SK-N-SH (cell line): ENCODE data around the gene GNA14. TPM values are rescaled to one million over a fixed set of nuclear protein-coding genes. Genes with fewer than 3 reads are reported as not detected.

ENCODE experiments used
- CTCF ChIA-PET: fragments of 300-600, 350-600 bp; formaldehyde crosslinking; extraction: SDS; loops from one replicate; lab custom pipeline; 2021; lab: Yijun Ruan, JAX
- POLR2A ChIA-PET: fragments of 350-600 bp; sonication (Branson Sonifier 250); formaldehyde crosslinking; extraction: SDS; loops from one replicate; lab custom pipeline; 2020; ENCODE audit warnings: antibody characterized with exemption, inconsistent platforms; lab: Yijun Ruan, JAX
- DNase-seq: peaks from one replicate; pipeline ENCODE4 v3.0.0; 2012
- H2AFZ ChIP-seq: fragments of 200-600 bp; sonication (generic); 2 replicates; pipeline ENCODE4 v1.8.1; 2016; ENCODE audit warnings: antibody characterized with exemption, mild to moderate bottlenecking, low read depth
- H3F3A ChIP-seq: fragments of 200-600 bp; sonication (generic); replicated peaks from 2 replicates; pipeline ENCODE3; 2016; ENCODE audit warnings: antibody characterized with exemption, mild to moderate bottlenecking; ENCODE audit not compliant: insufficient read depth
- H3K27ac ChIP-seq, 2 experiments: fragments of 200-500 bp in 1 of 2; fragments of 200-600 bp in 1 of 2; sonication (Bioruptor generic) in 1 of 2; sonication (generic), shearing (Covaris generic) in 1 of 2; 2 replicates each; pipeline versions ENCODE4 v1.5.1 to v1.6.1; 2014 to 2016; ENCODE audit warnings: low read depth in 2 of 2, inconsistent platforms in 1 of 2, low read length in 1 of 2, mild to moderate bottlenecking in 1 of 2, mixed read lengths in 1 of 2
- H3K27me3 ChIP-seq: fragments of 200-600 bp; sonication (generic), shearing (Covaris generic); 2 replicates; pipeline ENCODE4 v1.6.1; 2016; ENCODE audit warnings: mixed run types; ENCODE audit not compliant: insufficient read depth
- H3K36me3 ChIP-seq, 2 experiments: fragments of 200-500 bp in 1 of 2; fragments of 200-600 bp in 1 of 2; sonication (Bioruptor generic) in 1 of 2; sonication (generic) in 1 of 2; replicated peaks in 1 of 2; 2 replicates each; pipeline versions ENCODE3 to v1.5.1; 2014 to 2016; ENCODE audit warnings: low read length in 1 of 2, mild to moderate bottlenecking in 1 of 2; ENCODE audit not compliant: insufficient read depth in 2 of 2, control insufficient read depth in 1 of 2
- H3K4me1 ChIP-seq, 2 experiments: fragments of 200-500 bp in 1 of 2; fragments of 200-600 bp in 1 of 2; sonication (Bioruptor generic) in 1 of 2; sonication (generic), shearing (Covaris generic) in 1 of 2; 2 replicates each; pipeline versions ENCODE4 v1.5.1 to v1.6.1; 2014 to 2016; ENCODE audit warnings: low read depth in 1 of 2, low read length in 1 of 2, mixed run types in 1 of 2; ENCODE audit not compliant: insufficient read depth in 2 of 2, control insufficient read depth in 1 of 2
- H3K4me2 ChIP-seq: fragments of 200-600 bp; sonication (generic), shearing (Covaris generic); 2 replicates; pipeline ENCODE4 v1.6.1; 2017; ENCODE audit warnings: mixed run types
- H3K4me3 ChIP-seq, 2 experiments: fragments of 200-500 bp in 1 of 2; fragments of 200-600 bp in 1 of 2; sonication (Bioruptor generic) in 1 of 2; sonication (generic), shearing (Covaris generic) in 1 of 2; 2 replicates each; pipeline versions ENCODE4 v1.5.1 to v1.8.1; 2014 to 2016; ENCODE audit warnings: low read depth in 2 of 2, inconsistent platforms in 1 of 2, low read length in 1 of 2, mild to moderate bottlenecking in 1 of 2, mixed read lengths in 1 of 2, moderate library complexity in 1 of 2
- H3K79me2 ChIP-seq: fragments of 200-600 bp; sonication (generic); 2 replicates; pipeline ENCODE4 v1.8.1; 2017; ENCODE audit warnings: mild to moderate bottlenecking; ENCODE audit not compliant: insufficient read depth
- H3K9ac ChIP-seq: fragments of 200-600 bp; sonication (generic); 2 replicates; pipeline ENCODE4 v1.6.1; 2017; ENCODE audit warnings: mixed run types
- H3K9me2 ChIP-seq: fragments of 200-600 bp; sonication (generic); 2 replicates; pipeline ENCODE4 v1.6.1; 2017; ENCODE audit warnings: mixed run types
- H3K9me3 ChIP-seq: fragments of 200-600 bp; sonication (generic); 2 replicates; pipeline ENCODE4 v1.6.1; 2017; ENCODE audit warnings: mixed run types, mild to moderate bottlenecking, moderate library complexity
- H4K20me1 ChIP-seq: fragments of 200-600 bp; sonication (generic); 2 replicates; pipeline ENCODE4 v1.6.1; 2017; ENCODE audit warnings: mild to moderate bottlenecking, mixed run types; ENCODE audit not compliant: insufficient read depth
- CHD2 ChIP-seq: fragments of 150-350 bp; IDR thresholded peaks from 2 replicates; pipeline ENCODE4 v1.6.1; 2018; ENCODE audit warnings: low read length; ENCODE audit not compliant: partially characterized antibody
- EP300 ChIP-seq, 2 experiments: IDR thresholded peaks; 2 replicates each; pipeline versions ENCODE4 v1.4.0 to v1.6.1; 2012; ENCODE audit warnings: borderline replicate concordance in 1 of 2, low read depth in 1 of 2, low read length in 1 of 2
- EZH2phosphoT487 ChIP-seq: fragments of 200-600 bp; sonication (generic); IDR thresholded peaks from 2 replicates; pipeline ENCODE4 v1.6.1; 2017; ENCODE audit warnings: low read depth, mixed run types, mild to moderate bottlenecking, antibody characterized with exemption, moderate library complexity, borderline replicate concordance
- FOSL2 ChIP-seq: IDR thresholded peaks from 2 replicates; pipeline ENCODE4 v1.4.0; 2012; ENCODE audit warnings: low read depth, mild to moderate bottlenecking, moderate library complexity, borderline replicate concordance
- FOXJ3 ChIP-seq: sonication (generic); formaldehyde crosslinking; IDR thresholded peaks from 2 replicates; pipeline ENCODE4 v1.5.1; 2020; ENCODE audit warnings: mild to moderate bottlenecking, missing genetic modification reagents
- FOXM1 ChIP-seq: IDR thresholded peaks from 2 replicates; pipeline ENCODE4 v1.4.0; 2012; ENCODE audit warnings: low read depth, mild to moderate bottlenecking
- GABPA ChIP-seq: IDR thresholded peaks from 2 replicates; pipeline ENCODE4 v1.4.0; 2012; ENCODE audit warnings: low read depth, mild to moderate bottlenecking
- GATA2 ChIP-seq: sonication (generic); formaldehyde crosslinking; IDR thresholded peaks from 2 replicates; pipeline ENCODE4 v1.5.0; 2020; ENCODE audit warnings: mild to moderate bottlenecking, missing genetic modification reagents
- JUND ChIP-seq: IDR thresholded peaks from 2 replicates; pipeline ENCODE4 v1.4.0; 2012
- MAX ChIP-seq: IDR thresholded peaks from 2 replicates; pipeline ENCODE4 v1.4.0; 2012; ENCODE audit warnings: low read depth
- MEF2A ChIP-seq: IDR thresholded peaks from 2 replicates; pipeline ENCODE4 v1.4.0; 2012; ENCODE audit warnings: low read depth, borderline replicate concordance
- NRF1 ChIP-seq: IDR thresholded peaks from 2 replicates; pipeline ENCODE4 v1.6.1; 2012; ENCODE audit warnings: low read depth, mild to moderate bottlenecking, low read length
- PBX3 ChIP-seq: IDR thresholded peaks from 2 replicates; pipeline ENCODE4; 2012
- POLR2AphosphoS5 ChIP-seq: IDR thresholded peaks from 2 replicates; pipeline ENCODE4 v1.6.1; 2012; ENCODE audit warnings: low read depth, low read length
- RAD21 ChIP-seq: IDR thresholded peaks from 2 replicates; pipeline ENCODE4 v1.6.1; 2012; ENCODE audit warnings: mild to moderate bottlenecking, low read length
- RCOR1 ChIP-seq: fragments of 150-350 bp; IDR thresholded peaks from 2 replicates; pipeline ENCODE4 v1.6.1; 2017; ENCODE audit warnings: antibody characterized with exemption, low read length
- RFX5 ChIP-seq: IDR thresholded peaks from 2 replicates; pipeline ENCODE4 v1.6.1; 2012; ENCODE audit warnings: mild to moderate bottlenecking, improper control_type of control experiment, low read length
- RXRA ChIP-seq: IDR thresholded peaks from 2 replicates; pipeline ENCODE4 v1.4.0; 2012; ENCODE audit warnings: low read depth, mild to moderate bottlenecking, borderline replicate concordance
- TCF12 ChIP-seq: IDR thresholded peaks from 2 replicates; pipeline ENCODE4 v1.4.0; 2012
- TEAD4 ChIP-seq: IDR thresholded peaks from 2 replicates; pipeline ENCODE4 v1.4.0; 2012; ENCODE audit warnings: mild to moderate bottlenecking, borderline replicate concordance; ENCODE audit not compliant: insufficient read depth
- WGBS: methylation state at CpG from one replicate; pipeline ENCODE4 v1.1.6; 2017; ENCODE audit warnings: low lambda C conversion rate; 5-methylcytosine and 5-hydroxymethylcytosine counted together
- polyA plus RNA-seq, 3 experiments: library from polyadenylated mRNA; depleted of rRNA; stranded (reverse); fragments of >200 nt; gene quantifications; 2 replicates each; pipeline ENCODE4 v1.2.3, GENCODE V29; 2012
- TF ChIP-seq, protein P1 (sequence below): fragments of 150-350 bp; IDR thresholded peaks from 2 replicates; pipeline ENCODE4 v1.6.1; 2016; ENCODE audit warnings: mild to moderate bottlenecking, low read depth, low read length
- TF ChIP-seq, protein P2 (sequence below): IDR thresholded peaks from 2 replicates; pipeline ENCODE4 v1.4.0; 2012; ENCODE audit warnings: low read depth, borderline replicate concordance
- TF ChIP-seq, protein P3 (sequence below): fragments of 200-600 bp; sonication (generic); IDR thresholded peaks from 2 replicates; pipeline ENCODE4 v1.6.1; 2017; ENCODE audit warnings: antibody characterized with exemption, mild to moderate bottlenecking, moderate library complexity

The GNA14 gene
- polyA plus RNA-seq, 1 of the 3 experiments (the other 2 are of a cell fraction) = 0.15 TPM

- WGBS = 84% methylated on average over 3 of the region's 3 CpGs
- H3K9ac ChIP-seq = no peak overlapping the region
- H3K9me2 ChIP-seq = no peaks in the 10 kb centered on the region
- H2AFZ ChIP-seq = no peak overlapping the region
- CTCF ChIA-PET = interaction anchor here (1.0 to 1.9 kb wide), 4 partner anchors 18 to 240 kb away, joined by 3 to 6 read pairs (median 4); no protein-coding TSS in a partner anchor
- H3K4me3 ChIP-seq = no peak overlapping the region
- peaks cover 0 to 17% of the 10 kb centered on the region in 2 experiments; a peak in 2 of 4 replicates for H3K4me1 ChIP-seq
- no peaks in the 10 kb centered on the region for H3K27me3 ChIP-seq
- H3K9me3 ChIP-seq = no peaks in the 10 kb centered on the region
- no peak overlapping the region for H3K4me2 ChIP-seq
- H3K27ac ChIP-seq = no peak overlapping the region
- POLR2A ChIA-PET = no interaction called here
- no peaks in the 10 kb centered on the region for H3K36me3 ChIP-seq
- TF ChIP-seq CHD2 (no peak), RXRA (no peak), JUND (no peak), RCOR1 (no peak), FOSL2 (no peak), NRF1 (no peak), FOXJ3 (no peak), PBX3 (no peak), TEAD4 (no peak), MAX (no peak), RFX5 (no peak), GATA2 (CRISPR knock-in tag) (no peak)
- TF ChIP-seq, protein P1, sequence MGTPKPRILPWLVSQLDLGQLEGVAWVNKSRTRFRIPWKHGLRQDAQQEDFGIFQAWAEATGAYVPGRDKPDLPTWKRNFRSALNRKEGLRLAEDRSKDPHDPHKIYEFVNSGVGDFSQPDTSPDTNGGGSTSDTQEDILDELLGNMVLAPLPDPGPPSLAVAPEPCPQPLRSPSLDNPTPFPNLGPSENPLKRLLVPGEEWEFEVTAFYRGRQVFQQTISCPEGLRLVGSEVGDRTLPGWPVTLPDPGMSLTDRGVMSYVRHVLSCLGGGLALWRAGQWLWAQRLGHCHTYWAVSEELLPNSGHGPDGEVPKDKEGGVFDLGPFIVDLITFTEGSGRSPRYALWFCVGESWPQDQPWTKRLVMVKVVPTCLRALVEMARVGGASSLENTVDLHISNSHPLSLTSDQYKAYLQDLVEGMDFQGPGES = no peak
- TF ChIP-seq, protein P2, sequence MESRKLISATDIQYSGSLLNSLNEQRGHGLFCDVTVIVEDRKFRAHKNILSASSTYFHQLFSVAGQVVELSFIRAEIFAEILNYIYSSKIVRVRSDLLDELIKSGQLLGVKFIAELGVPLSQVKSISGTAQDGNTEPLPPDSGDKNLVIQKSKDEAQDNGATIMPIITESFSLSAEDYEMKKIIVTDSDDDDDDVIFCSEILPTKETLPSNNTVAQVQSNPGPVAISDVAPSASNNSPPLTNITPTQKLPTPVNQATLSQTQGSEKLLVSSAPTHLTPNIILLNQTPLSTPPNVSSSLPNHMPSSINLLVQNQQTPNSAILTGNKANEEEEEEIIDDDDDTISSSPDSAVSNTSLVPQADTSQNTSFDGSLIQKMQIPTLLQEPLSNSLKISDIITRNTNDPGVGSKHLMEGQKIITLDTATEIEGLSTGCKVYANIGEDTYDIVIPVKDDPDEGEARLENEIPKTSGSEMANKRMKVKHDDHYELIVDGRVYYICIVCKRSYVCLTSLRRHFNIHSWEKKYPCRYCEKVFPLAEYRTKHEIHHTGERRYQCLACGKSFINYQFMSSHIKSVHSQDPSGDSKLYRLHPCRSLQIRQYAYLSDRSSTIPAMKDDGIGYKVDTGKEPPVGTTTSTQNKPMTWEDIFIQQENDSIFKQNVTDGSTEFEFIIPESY = no peak
- no peaks in the 10 kb centered on the region for H4K20me1 ChIP-seq
- DNase-seq = no peak
- no peaks in the 10 kb centered on the region for H3K79me2 ChIP-seq
- H3F3A ChIP-seq = no peaks in the 10 kb centered on the region
Observed at GRCh38 chr9:77511525-77511924, 136.6 kb downstream of the GNA14 start.

GRCh38 chr9:77510666-77511065 is 137.5 kb downstream of the GNA14 start:
- Histone ChIP-seq H3K79me2 (no peaks in the 10 kb centered on the region), H3K9me3 (no peaks in the 10 kb centered on the region), H3F3A (no peaks in the 10 kb centered on the region), H3K9ac (no peak overlapping the region), H3K9me2 (no peaks in the 10 kb centered on the region), H3K4me3 (no peak overlapping the region), H2AFZ (no peak overlapping the region), H4K20me1 (no peaks in the 10 kb centered on the region), H3K4me1 (peaks cover 0 to 17% of the 10 kb centered on the region in 2 experiments; a peak in 2 of 4 replicates), H3K27me3 (no peaks in the 10 kb centered on the region), H3K36me3 (no peaks in the 10 kb centered on the region), H3K4me2 (no peak overlapping the region), H3K27ac (no peak overlapping the region)
- DNase-seq = no peak
- ChIA-PET POLR2A (no interaction called here), CTCF (interaction anchor here (1.0 to 1.9 kb wide), 4 partner anchors 17 to 241 kb away, joined by 3 to 6 read pairs (median 4); no protein-coding TSS in a partner anchor)
- 59% methylated on average over 3 of the region's 3 CpGs for WGBS
- TF ChIP-seq GATA2 (CRISPR knock-in tag) = no peak
- no peak for TF ChIP-seq GABPA
- no peak for TF ChIP-seq EP300 (IDR thresholded peaks at IDR 0.05; ENCODE audit: borderline replicate concordance in 1 of 2, low read depth in 1 of 2, low read length in 1 of 2)
- TF ChIP-seq, protein P3, sequence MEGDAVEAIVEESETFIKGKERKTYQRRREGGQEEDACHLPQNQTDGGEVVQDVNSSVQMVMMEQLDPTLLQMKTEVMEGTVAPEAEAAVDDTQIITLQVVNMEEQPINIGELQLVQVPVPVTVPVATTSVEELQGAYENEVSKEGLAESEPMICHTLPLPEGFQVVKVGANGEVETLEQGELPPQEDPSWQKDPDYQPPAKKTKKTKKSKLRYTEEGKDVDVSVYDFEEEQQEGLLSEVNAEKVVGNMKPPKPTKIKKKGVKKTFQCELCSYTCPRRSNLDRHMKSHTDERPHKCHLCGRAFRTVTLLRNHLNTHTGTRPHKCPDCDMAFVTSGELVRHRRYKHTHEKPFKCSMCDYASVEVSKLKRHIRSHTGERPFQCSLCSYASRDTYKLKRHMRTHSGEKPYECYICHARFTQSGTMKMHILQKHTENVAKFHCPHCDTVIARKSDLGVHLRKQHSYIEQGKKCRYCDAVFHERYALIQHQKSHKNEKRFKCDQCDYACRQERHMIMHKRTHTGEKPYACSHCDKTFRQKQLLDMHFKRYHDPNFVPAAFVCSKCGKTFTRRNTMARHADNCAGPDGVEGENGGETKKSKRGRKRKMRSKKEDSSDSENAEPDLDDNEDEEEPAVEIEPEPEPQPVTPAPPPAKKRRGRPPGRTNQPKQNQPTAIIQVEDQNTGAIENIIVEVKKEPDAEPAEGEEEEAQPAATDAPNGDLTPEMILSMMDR = no peak
- TF ChIP-seq TCF12 = no peak
- no peak for TF ChIP-seq EZH2phosphoT487
- no peak for TF ChIP-seq JUND
- no peak for TF ChIP-seq FOXM1
- TF ChIP-seq FOSL2 = no peak
- TF ChIP-seq MEF2A = no peak
- TF ChIP-seq FOXJ3 = no peak
- no peak for TF ChIP-seq NRF1
- no peak for TF ChIP-seq RAD21
- no peak for TF ChIP-seq RFX5
- no peak for TF ChIP-seq POLR2AphosphoS5
